ENCODE results near the gene PATZ1.

DNA sequence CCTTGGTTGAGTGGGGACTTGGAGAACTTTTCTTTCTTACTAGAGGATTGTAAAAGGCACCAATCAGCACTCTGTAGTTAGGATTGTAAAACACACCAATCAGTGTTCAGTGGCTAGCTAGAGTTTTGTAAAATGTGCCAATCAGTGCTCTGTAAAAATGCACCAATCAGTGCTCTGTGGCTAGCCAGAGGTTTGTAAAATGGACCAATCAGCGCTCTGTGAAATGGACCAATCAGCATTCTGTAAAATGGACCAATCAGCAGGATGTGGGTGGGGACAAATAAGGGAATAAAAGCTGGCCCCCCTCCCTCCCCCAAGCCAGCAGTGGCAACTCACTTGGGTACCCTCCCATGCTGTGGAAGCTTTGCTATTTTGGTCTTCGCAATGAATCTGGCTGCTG, 47.7 kb upstream of the PATZ1 start:
- TF ChIP-seq, protein P1, sequence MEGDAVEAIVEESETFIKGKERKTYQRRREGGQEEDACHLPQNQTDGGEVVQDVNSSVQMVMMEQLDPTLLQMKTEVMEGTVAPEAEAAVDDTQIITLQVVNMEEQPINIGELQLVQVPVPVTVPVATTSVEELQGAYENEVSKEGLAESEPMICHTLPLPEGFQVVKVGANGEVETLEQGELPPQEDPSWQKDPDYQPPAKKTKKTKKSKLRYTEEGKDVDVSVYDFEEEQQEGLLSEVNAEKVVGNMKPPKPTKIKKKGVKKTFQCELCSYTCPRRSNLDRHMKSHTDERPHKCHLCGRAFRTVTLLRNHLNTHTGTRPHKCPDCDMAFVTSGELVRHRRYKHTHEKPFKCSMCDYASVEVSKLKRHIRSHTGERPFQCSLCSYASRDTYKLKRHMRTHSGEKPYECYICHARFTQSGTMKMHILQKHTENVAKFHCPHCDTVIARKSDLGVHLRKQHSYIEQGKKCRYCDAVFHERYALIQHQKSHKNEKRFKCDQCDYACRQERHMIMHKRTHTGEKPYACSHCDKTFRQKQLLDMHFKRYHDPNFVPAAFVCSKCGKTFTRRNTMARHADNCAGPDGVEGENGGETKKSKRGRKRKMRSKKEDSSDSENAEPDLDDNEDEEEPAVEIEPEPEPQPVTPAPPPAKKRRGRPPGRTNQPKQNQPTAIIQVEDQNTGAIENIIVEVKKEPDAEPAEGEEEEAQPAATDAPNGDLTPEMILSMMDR (conservative IDR thresholded peaks at IDR 0.05; ENCODE audit: low read depth, low read length): no peak
- no peak for TF ChIP-seq EZH2 (IDR thresholded peaks at IDR 0.05; ENCODE audit: borderline replicate concordance, low read depth, low read length, poor library complexity, severe bottlenecking)

All from A673 (cell line).